Activated CD8-positive, alpha-beta memory T cell treated with anti-CD3 and anti-CD28 coated beads for 36 hours (primary cell): Measurements from ENCODE around the gene C16orf96. TPM values are rescaled to one million over a fixed set of nuclear protein-coding genes. Genes with fewer than 3 reads are reported as not detected.

Experiments
- CTCF ChIA-PET: fragments of 350-600 bp; sonication (Branson Sonifier 250); formaldehyde crosslinking; loops from one replicate; lab custom pipeline; 2021; ENCODE audit warnings: antibody characterized with exemption; lab: Charles Lee
- POLR2A ChIA-PET: fragments of 350-600 bp; sonication (Branson Sonifier 250); formaldehyde crosslinking; loops from one replicate; lab custom pipeline; 2021; ENCODE audit warnings: antibody characterized with exemption; lab: Charles Lee
- total RNA-seq, 2 experiments: library from RNA; stranded (reverse); gene quantifications; one replicate each; pipeline ENCODE4 v1.2.3, GENCODE V29; 2021

The C16orf96 gene
- total RNA-seq, 2 experiments from 2014 or later = 0.08 to 0.11 TPM

DNA sequence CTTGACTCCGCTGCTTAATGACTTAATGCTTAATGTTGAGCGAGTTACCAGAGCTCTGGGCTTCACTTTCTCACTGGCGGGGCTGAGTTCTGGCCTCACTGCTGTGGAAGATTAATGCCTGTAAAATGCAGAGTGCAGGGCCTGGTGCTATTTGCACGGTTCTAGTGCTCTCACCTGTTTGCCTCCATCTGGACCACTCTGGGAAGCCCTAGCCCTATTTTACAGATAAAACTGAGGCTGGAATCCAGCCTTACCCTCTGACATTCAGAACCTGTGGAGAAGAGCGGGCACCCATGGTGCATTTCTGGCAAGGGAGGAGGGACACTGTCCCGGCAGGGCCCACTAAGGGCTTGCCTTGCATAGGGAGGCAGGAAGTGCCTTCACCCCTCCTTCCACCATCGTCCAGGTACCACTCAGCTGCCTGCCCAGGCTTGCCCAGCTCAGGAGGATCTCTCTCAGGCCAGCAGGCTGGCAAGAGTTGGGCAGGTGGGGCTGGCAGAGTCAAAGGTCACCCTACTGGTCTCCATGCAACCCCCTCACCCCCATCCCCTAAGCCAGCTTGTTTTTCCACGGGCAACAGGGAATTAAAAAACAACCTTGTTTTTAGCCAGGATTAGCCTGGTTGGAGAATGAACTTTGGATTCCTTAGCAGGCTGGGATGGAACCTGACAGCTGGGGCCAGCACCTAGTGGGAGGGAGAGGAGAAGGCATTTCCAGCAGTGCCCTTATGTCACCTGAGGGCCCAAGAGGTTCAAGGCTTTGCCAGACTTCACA, 62.7 kb downstream of the C16orf96 start:
- POLR2A ChIA-PET = no interaction called here

DNA sequence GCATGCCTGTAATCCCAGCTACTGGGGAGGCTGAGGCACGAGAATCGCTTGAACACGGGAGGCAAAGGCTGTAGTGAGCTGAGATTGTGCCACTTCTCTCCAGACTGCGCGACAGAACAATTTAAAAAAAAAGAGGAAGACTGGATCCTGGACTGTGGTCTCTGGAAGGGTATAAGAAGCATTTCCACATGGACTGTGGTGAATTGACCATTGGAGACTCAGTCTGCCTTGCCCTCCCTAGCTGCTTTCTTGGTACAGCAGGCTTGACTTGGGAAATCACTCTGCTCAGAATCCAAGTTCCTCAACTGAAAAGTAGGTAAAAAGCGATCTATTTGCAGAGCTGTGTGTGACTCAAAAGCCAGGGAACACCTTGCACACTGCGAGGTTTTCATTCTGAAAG, 67.5 kb downstream of the C16orf96 start:
- POLR2A ChIA-PET = interaction anchor here (1.0 to 2.7 kb wide), 2 partner anchors 8 to 208 kb away, joined by 3 to 22 read pairs; partner anchors contain the start of gene UBALD1

More for the DNA sequence above, 62.7 kb downstream of the C16orf96 start:
- CTCF ChIA-PET = interaction anchor here (1.7 kb wide), 1 partner anchor 70 kb away, joined by 5 read pairs; no protein-coding TSS in a partner anchor

DNA sequence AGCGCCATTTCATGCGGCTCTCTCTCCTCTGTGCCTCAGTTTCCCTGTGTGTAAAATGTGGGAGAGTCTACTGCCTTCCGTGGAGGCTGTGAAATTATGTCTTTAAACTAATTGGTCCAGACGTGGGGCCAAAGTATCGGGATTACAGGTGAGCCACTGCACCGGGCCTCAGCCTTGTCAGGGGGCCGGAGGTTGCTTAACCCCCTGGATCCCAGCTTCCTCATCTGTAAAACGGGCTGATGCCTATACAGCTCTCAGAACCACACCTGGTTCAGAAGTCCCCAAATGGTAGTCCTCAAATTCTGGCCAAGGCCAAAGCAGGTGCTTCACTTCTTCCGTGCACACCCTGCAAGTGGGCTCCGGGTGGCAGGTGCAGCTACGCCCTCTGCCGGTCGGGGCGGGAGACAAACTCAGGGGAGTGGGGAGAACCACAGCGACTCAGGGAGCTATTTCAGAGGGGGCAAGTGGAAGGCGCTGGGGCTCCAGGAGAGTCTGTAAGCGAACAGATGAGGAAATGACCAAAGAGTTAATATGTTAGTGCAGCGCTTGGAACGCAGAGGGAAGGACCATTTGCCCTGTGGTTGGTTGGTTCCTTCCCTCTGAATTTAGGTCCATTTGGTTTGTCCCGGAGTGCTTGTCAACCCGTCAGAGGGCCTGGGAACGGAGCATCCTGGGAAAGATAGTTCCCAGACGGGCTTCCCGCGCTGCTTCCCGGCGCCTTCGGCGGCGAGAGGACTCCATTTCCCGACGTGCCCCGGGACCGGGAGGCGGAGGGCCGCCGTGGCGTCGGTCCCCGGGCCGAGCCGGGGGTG, 68.1 kb downstream of the C16orf96 start, which contains the start of gene MGRN1:
TSS of gene MGRN1 (plus strand) at position 812 of the 812 bp plus-strand sequence. CDS start 135 bp downstream, outside the sequence.
- ChIA-PET CTCF (interaction anchor here (0.6 to 2.6 kb wide), 13 partner anchors 8 to 147 kb away, joined by 3 to 14 read pairs (median 4); partner anchors contain the start of gene HMOX2), POLR2A (interaction anchor here (0.6 to 2.7 kb wide), 3 partner anchors 8 to 352 kb away, joined by 3 to 22 read pairs (median 3); partner anchors contain the start of gene UBALD1)

More for the DNA sequence above, 67.5 kb downstream of the C16orf96 start:
- CTCF ChIA-PET = interaction anchor here (0.7 to 2.6 kb wide), 10 partner anchors 8 to 147 kb away, joined by 3 to 14 read pairs (median 4); partner anchors contain the start of gene HMOX2

DNA sequence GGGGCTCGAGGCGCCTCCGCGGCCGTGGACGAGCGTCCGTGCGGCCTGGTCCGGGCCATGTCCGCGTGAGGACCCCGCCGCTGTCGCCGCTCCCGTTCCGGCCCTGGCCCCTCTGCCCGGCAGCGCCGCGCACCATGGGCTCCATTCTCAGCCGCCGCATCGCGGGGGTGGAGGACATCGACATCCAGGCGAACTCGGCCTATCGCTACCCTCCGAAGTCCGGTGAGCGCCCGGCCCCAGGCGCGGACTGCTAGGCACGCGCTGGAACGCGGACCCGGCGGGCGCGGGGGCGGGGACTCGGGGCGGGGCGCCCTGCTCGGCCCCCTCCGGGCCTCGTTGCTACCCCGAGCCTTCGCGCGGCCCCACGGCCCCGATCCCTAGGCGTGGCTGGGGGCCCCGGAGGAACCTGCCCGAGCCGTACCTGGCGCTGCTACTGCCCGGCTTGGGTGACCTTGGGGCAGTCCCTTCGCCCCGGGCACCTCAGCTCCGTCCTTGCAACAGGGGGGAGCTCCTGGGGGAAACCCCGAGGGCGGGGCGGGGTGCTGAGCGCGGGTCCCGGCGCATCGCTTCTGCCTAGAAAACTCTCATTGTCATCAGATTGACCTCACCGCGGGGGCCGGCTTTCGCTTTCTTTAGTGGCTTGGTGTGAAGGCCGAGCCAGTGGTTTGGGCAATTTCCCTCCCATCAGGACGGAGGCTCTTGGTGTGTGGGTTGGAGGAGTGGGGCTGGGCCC, 68.9 kb downstream of the C16orf96 start:
- ChIA-PET CTCF (interaction anchor here (0.6 to 2.6 kb wide), 11 partner anchors 9 to 148 kb away, joined by 3 to 14 read pairs (median 4); partner anchors contain the start of genes DNAAF8, HMOX2 and NUDT16L1), POLR2A (interaction anchor here (0.6 to 2.7 kb wide), 5 partner anchors 9 to 353 kb away, joined by 3 to 22 read pairs (median 3); partner anchors contain the start of genes DNAAF8 and UBALD1)

DNA sequence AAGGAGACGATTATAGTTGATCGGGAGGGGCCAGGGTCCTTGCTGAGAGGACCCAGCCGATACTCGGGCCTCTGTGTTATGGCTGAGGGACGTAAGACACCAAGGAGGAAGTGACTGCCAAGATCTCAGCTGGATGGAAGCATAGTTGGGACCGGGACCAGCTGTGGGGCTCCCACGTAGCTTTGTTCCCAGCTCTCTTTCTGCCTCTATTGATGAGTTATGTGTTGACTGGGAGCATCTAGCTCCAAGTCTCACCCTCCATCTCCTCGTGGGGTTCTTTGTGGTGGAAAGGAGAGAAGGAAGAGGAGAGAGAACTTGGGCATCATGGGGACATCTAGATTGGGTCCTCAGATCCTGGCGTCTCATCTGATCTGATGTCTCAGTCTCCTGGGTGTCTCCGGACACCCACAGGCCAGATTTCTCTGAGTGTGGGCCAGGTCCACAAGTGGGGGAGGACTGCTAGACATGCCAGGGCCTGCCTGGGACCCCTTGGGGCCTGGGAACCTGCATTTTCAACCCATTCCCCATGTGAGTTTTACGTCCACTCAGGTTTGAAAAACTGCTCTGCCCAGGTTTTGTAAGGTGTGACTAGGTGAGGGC, 69.5 kb downstream of the C16orf96 start:
- POLR2A ChIA-PET = interaction anchor here (1.3 to 2.7 kb wide), 3 partner anchors 10 to 109 kb away, joined by 3 to 22 read pairs (median 4); partner anchors contain the start of genes DNAAF8 and UBALD1
- CTCF ChIA-PET = interaction anchor here (1.3 to 2.6 kb wide), 4 partner anchors 10 to 223 kb away, joined by 3 to 14 read pairs (median 3); partner anchors contain the start of genes DNAAF8 and NUDT16L1

DNA sequence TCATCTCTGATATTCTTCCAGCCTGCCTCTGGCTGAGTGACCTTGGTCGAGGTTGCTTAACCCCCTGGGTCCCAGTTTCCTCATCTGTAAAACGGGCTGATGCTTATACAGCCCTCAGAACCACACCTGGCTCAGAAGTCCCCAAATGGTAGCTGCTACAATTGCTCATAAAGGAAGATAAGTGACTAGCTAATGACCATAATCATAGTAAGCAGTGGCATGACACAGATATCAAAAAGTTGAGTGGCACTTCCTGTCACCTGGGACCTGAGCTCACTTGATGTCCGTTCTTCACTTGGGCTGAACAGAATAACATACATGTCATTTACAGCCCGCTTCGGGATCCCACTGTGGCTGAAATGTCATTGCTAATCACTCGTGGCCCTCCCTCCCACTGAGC, 70.3 kb downstream of the C16orf96 start:
- POLR2A ChIA-PET = no interaction called here

DNA sequence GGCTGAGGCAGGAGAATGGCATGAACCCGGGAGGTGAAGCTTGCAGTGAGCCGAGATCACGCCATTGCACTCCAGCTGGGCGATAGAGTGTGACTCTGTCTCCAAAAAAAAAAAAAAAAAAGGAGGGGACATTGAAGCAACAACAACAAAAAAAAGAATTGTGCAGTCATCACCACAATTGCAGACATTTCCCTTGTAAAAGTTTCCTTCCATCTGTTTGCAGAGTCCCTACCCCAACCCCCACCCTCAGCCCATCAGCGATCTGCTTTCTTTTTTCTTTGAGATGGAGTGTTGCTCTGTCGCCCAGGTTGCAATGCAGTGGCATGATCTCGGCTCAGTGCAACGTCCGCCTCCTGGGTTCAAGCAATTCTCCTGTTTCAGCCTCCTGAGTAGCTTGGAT, 72.1 kb downstream of the C16orf96 start:
- POLR2A ChIA-PET = no interaction called here
- CTCF ChIA-PET = interaction anchor here (0.7 kb wide), 1 partner anchor 330 kb away, joined by 3 read pairs; the partner anchor contains the start of gene SEC14L5

More for the DNA sequence above, 70.3 kb downstream of the C16orf96 start:
- CTCF ChIA-PET = interaction anchor here (1.0 to 1.5 kb wide), 4 partner anchors 10 to 223 kb away, joined by 3 read pairs; partner anchors contain the start of gene DNAAF8

DNA sequence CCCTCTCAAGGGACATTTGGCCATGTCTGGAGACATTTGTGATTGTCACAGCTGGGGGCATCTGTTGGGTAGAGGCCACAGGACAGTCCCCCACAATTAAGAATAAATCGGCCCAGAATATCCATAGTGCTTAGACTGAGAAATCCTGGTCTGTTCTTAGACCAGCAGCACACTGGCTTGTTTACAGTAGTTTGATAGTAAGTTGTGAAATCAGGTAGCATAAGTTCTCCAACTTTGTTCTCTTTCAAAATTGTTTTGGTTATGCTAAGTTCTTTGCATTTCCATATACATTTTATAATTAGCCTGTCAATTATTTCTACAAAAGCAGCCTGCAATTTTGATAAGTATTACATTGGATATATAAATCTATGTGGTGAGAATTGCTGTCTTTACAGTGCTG, 75.3 kb downstream of the C16orf96 start:
- CTCF ChIA-PET = interaction anchor here (0.7 kb wide), 1 partner anchor 33 kb away, joined by 3 read pairs; no protein-coding TSS in a partner anchor
- POLR2A ChIA-PET = no interaction called here

DNA sequence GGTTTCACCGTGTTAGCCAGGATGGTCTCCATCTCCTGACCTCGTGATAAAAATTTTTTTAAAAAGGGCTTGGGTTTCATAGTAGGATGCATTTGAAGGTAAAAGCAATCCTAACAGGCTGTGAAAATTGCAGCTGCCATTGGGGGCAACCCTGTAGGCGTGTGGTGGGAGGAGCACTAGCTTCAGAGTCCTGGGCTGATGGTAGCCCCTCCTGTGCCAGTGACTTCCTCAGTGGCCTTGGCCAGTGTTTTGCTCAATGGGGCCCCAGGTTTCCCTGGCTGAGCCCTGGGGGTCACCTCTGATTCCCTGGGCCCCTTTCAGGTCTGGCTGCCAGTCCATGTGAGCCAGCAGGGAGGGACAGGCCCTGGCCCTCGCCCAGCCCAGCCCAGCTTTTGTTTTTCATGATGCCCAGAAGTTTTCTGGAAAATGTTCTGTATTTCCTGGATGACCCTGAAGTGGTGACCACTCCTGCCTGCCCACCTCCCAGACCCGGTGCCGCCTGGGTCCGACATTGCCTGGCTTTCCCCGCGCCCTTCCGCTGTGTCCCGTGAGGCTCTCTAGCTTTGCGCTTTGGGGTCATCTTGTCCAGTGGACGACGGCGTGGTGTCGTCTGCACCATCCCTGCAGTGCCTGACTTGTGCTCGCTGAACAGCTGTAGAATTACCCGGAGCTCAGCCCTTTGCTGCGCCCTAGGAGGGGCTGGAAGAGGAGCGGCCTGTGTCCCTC, 77.9 kb downstream of the C16orf96 start:
- ChIA-PET POLR2A (no interaction called here), CTCF (no interaction called here)

DNA sequence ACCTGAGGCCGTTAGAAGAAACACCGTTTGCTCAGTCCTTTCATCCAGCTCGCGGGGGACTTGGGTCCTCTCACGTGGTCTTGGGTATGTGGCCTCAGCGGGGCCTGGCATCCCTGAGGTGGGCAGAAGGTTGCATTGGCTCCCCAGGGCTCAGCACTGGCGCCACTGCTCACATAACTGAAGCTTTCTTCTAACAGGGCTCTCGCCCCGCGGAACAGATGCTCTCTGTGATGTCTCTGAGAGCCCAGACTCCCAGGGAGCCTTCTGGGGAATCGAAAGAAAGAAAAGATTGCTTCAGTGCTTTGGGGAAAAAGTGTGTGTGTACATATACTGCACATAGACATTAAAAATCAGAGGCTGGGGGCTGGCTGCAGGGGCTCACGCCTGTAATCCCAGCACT, 78.6 kb downstream of the C16orf96 start:
- CTCF ChIA-PET = interaction anchor here (1.5 kb wide), 1 partner anchor 128 kb away, joined by 4 read pairs; no protein-coding TSS in a partner anchor

DNA sequence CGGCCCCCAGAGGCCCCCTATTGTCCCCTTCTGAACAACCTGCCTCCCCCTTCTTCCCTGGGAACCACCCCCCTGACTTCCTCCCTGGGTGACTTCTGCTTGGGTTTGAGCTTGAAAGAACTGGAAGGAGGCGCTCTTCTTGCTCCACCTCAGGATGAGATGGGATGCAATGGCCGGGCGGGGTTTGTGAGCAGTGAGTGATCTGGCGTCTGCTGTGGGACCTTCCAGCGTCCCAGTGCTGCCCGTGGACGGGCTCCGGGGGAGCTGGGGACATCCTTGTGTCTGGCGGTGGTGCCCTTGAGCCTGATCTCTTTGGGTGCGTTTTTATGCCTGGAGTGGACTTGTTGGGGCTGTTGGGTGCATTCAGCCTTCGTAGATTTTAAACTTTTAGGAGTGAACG, 80.1 kb downstream of the C16orf96 start:
- POLR2A ChIA-PET = no interaction called here
- CTCF ChIA-PET = interaction anchor here (0.8 to 2.2 kb wide), 3 partner anchors 12 to 129 kb away, joined by 3 to 11 read pairs (median 4); partner anchors contain the start of gene MGRN1

More for the DNA sequence above, 78.6 kb downstream of the C16orf96 start:
- POLR2A ChIA-PET = no interaction called here

DNA sequence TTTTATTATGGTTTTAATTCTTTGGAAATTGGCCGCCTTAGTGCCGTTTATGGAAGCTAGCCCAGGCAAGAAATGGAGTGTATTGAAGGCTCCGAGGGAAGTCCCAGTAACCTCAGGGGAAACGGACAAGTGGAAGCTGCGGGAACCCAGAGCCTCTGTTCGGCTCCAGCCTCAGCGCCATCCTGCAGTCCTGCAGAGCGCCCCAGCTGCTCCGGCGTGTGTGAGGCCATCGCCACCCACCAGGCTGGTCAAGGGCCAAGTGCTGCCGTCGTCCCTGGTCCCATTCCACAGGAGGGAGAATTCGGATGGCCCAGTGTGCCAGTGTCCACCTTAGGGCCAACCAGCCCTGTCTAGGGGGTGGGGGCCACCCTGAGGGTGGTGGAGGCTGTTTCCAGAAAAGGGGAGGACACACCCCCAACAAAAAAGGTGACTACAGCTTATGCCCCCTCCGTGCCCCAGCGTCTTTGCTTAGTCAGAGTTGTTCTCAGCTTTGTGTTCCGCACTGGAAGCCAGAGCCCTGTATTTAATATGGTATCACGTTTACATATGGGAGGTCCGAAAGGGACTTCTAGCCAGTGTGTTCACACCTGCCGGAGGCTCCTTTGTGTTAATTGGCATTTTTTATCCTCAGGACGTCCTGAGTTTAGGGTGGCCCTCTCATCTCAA, 81.5 kb downstream of the C16orf96 start:
- POLR2A ChIA-PET = no interaction called here

DNA sequence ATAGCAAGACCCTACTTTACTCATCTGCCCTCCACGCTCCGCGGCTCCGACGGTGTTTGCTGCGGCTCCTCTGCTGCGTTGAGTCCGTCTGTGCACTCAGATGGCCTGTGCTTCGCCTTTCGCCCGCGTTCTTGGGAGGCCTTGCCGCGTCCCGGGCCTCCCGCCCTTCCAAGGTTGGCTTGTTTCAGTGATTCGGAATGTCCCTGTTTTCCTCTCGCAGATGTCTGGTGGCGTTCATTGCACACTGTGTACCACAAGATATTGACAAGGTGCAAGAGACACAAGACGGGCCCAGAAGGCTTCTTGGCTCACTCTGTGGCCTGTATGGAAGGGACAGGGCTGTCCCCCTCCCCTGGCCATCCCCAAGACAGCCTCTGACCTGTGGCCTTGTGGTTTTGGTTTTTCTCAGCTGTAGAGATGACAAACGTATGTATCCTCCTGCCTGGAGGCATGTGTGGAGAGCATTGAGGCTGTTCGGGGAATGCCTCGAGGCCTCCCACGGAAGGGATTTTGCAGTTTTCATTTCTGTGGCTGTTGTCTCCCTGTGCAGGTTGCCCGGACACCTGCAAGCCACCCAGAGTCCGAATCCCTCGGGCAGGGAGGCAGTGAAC, 83.9 kb downstream of the C16orf96 start:
- CTCF ChIA-PET = no interaction called here
- POLR2A ChIA-PET = no interaction called here

More for the DNA sequence above, 81.5 kb downstream of the C16orf96 start:
- CTCF ChIA-PET = interaction anchor here (2.2 kb wide), 1 partner anchor 13 kb away, joined by 11 read pairs; the partner anchor contains the start of gene MGRN1

DNA sequence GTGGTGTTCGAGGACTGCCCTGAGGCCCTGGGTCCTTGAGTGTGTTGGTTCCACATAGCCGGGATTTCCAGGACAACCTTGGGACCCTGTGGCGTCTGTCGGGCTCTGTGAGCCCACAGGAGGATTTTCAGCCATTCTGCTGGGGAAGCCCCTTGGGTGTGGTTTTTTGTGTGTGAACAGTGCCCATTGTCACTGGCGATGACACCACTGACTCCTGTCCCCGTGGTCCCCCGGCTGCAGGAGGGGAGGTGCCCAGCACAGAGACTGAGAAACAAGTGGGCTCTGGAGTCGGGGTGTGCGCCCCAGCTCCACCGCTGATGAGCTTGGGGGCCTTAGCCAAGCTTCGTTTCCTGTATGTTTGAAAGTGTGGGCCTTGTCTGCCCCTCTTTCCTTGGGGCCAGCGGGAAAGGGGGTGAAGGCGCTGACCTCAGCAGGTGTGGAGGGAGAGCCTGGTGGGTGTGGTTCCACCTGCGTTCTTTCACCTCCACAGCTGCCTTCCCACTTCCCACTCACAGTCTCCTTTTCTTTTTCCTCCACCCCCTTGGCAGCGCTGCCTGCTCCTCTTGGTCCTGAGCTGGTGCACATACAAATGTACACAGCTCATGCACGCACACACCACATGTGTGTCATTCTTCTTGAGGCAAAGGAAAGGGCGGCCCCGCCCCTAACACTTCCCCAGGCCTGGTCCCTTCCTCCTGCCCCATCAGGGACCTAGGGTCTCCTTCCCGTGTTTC, 84.6 kb downstream of the C16orf96 start:
- ChIA-PET POLR2A (no interaction called here), CTCF (no interaction called here)

DNA sequence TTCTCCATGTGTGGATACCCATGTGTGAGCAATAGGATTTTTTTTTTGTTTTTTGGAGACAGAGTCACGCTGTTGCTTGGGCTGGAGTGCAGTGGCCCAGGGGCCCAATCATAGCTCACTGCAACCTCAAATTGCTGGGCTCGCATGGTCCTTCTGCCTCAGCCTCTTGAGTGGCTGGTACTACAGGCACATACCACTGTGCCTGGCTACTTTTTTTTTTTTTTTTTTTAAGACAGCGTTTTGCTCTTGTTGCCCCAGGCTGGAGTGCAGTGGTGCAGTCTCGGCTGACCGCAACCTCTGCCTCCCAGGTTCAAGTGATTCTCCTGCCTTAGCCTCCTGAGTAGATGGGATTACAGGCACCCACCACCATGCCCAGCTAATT, 85.2 kb downstream of the C16orf96 start:
- CTCF ChIA-PET = no interaction called here
- POLR2A ChIA-PET = no interaction called here
